ENCODE results near the gene KRT82.

GRCh38 chr12:52446367-52447045 lies 40.4 kb upstream of the KRT82 start:
- TF ChIP-seq CTCF (IDR thresholded peaks at IDR 0.05; ENCODE audit: control extremely low read depth in 1 of 3, insufficient read depth in 1 of 3, low read depth in 1 of 3, low read length in 3 of 3) (no peak), GTF2F1 (IDR thresholded peaks at IDR 0.05; ENCODE audit: borderline replicate concordance, low read depth, low read length) (no peak), POLR2A (IDR thresholded peaks at IDR 0.05; ENCODE audit: control extremely low read depth in 1 of 2, low read depth in 2 of 2, low read length in 2 of 2) (no peak), KDM1A (IDR thresholded peaks at IDR 0.05; ENCODE audit: borderline replicate concordance, low read length) (no peak), SRF (IDR thresholded peaks at IDR 0.05; ENCODE audit: low read depth, low read length) (no peak), RNF2 (IDR thresholded peaks at IDR 0.05; ENCODE audit: borderline replicate concordance, low read depth, low read length, missing control alignments, poor library complexity, severe bottlenecking) (no peak), YY1 (IDR thresholded peaks at IDR 0.05; ENCODE audit: low read depth, low read length) (no peak), RAD21 (IDR thresholded peaks at IDR 0.05 in 1 of 2, conservative IDR thresholded peaks at IDR 0.05 in 1 of 2; ENCODE audit: low read depth in 2 of 2, low read length in 2 of 2) (no peak), CHD2 (IDR thresholded peaks at IDR 0.05; ENCODE audit: low read length) (no peak), CEBPB (IDR thresholded peaks at IDR 0.05; ENCODE audit: low read depth, low read length) (no peak), TAF1 (IDR thresholded peaks at IDR 0.05; ENCODE audit: low read depth, low read length) (no peak), CHD1 (IDR thresholded peaks at IDR 0.05; ENCODE audit: low read depth, low read length) (no peak)
